DMS 273 treated with DMSO at 0.1 percent for 48 hours (cell line): ENCODE results near the gene DNAI1.
"Not testable (repeated sequence)": the region's sequence is repeated elsewhere in the genome, so short reads cannot be mapped to it uniquely, and the experiment has no call there.

Source experiments
- DNase-seq: peaks from one replicate; lab custom pipeline; 2025; lab: John Stamatoyannopoulos, UW

Gene DNAI1

DNA sequence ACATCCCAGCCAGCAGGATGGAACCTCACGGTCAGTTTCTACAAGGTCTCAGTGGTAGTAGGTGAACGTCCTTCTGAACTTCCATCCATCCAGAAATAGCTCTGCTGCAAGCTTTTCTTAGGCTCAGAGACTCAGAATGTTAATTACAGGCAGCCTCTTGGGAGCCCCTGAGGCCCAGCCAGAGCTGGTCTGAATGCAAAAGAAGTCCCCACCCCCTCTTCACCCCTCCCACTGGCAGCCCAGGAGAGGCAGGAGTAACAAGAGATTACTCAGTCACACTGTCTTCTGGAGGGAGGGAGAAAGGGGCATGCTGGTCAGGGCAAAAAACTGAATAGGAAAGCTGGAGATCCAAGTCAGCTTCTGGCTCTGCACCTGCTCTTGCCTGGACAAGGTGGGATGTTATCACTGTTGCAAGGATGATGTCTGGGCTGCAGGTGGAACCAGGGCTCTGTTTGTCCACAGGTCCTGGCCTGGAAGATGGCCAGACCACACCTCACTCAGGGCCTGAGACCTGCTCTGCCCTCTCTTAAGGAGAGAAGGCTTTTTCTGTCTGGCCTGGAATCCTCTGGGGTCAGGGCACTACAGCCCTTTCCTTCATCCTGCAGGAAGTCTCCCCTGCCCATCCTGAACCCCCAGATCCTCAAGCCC, 55.1 kb downstream of the DNAI1 start:
- no peak for DNase-seq

DNA sequence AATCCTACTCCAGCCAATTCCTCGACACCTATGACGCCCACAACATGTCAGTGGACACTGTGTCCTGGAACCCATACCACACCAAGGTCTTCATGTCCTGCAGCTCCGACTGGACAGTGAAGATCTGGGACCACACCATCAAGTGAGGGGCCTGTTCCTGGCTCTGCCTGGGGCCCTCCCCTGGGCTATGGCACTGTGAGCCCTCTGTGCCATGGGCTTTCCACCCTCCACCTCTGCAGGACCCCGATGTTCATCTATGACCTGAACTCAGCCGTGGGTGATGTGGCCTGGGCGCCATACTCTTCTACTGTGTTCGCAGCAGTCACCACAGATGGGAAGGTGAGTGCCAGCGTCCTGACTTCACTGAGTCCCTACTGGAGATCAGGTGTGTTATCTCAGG, 55.8 kb downstream of the DNAI1 start:
- no peak for DNase-seq

DNA sequence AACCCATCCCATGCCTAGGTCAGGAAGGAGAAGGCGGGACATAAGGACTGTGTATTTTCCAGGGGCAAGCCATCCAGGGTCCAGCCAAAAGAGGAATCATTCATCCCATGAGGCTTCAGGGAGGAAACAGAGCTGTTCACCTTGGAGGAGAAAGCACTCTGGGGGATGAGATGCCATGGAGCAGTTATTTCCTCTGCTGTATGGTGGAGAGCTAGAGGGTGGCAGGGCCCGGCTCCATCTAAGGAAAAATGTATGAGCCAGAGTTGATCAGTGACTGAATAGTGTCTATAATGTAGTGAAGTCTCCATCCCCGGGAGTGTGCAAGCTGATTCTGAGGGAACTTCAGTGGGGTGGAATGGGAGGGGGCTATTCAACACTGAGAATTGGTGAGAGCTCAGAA, 56.2 kb downstream of the DNAI1 start:
- no peak for DNase-seq

DNA sequence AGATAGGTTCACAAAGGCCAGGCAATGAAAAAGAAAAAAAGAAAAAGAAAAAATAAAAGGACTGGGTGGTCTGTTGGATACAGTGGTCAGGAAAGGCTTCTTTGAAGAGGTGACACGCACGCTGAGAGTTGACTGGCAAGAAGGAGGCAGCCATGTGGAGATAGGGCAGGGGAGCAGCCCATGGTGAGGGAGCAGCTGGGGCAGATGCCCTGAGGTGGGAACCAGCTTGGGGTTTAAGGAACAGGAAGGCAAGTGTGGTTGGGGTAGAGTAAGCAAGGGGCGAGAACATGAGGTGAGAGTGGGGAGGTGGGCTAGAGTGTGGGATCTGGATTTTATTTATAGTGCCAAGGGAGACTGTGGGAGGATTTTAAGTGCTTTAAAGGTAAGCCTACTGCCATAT, 57.4 kb downstream of the DNAI1 start:
- no peak for DNase-seq

DNA sequence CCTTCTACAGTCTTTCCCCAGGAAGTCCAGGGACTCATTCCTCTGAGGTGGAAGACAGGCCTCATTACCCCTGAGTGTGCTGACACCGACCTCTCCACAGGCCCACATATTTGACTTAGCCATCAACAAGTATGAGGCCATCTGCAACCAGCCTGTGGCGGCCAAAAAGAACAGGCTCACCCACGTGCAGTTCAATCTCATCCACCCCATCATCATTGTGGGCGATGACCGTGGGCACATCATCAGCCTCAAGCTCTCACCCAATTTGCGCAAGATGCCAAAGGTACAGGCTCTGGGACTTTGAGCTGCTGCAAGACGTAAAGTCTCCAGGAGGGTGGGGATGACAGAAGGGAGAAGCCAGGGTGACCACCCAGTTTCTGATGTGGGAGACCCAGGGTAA, 58.6 kb downstream of the DNAI1 start:
- no peak for DNase-seq

DNA sequence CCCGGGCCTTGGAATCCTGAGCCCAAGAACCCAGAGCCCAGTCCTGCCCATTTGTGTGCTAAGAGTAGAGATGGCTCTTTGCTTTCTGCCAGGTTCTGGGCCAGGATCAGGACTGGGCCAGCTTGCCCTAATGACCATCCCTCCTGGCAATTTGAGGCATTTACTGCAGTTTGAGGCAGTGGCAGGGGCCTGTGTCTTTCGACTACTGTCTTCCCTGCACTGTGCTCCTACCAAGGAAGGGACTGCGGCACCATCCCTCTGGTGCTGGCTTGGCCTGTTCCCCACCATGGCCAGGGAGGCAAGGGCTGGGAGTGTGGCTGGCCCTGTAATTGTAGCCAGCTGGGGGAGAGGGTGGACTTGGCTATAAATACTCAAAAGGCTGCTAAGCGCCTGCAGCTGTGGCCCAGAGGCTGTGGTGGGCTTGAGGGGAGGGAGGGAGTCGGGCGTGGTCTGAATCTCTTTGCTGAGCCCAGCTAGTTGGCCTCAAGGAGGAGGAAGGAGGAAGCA, 59.6 kb downstream of the DNAI1 start:
- no peak for DNase-seq

DNA sequence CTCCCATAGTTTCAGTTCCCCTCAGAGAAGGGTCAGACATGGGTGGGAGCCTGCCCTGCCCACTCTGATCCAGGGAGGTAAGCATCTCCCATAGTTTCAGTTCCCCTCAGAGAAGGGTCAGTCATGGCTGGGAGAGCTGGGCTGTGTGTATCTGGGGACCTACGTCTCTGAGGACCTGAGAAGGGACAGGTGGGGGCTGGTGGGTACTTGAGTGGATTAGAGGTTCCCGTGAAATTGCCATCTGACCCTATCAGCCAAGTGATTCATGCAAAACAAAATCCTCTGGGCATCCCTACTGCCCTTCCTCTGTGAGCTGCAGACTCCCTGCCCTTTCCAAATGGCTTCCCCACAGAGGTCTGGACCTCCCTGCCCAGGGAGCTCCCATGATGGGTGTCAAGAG, 60.3 kb downstream of the DNAI1 start:
- DNase-seq: no peak

DNA sequence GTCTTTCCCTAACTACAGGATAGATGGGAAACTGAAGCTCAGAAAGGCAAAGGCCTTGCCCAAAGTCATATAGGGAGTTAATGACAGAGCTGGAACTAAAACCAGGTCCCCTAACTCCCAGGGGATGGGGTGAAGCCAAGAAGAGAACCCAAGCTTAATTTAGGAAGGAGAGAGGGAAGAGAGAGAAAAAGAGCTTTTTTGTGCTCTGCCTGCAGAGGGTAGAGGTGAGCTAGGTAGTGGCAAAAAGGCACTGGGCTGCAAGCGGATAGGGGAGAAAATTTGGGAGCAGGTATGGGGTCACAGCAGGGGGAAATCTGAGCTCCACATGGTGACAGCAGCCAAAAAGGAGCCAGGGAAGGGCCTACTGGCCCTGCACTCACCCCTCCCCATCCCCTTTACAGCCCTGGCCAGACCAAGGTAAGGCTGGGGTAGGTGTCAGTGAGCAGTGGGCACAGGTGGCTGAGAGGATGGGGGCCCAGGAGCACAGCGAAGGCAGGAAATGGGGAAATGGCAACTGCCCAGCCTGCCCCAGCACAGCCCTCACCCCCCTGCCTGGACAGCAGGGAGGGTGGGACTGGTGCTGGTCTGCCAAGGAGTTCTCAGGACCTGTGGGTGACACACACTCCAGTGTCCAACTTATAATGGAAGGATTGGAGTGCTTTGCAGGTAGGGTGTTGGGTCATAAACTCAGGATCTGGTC, 60.9 kb downstream of the DNAI1 start:
- DNase-seq: no peak

DNA sequence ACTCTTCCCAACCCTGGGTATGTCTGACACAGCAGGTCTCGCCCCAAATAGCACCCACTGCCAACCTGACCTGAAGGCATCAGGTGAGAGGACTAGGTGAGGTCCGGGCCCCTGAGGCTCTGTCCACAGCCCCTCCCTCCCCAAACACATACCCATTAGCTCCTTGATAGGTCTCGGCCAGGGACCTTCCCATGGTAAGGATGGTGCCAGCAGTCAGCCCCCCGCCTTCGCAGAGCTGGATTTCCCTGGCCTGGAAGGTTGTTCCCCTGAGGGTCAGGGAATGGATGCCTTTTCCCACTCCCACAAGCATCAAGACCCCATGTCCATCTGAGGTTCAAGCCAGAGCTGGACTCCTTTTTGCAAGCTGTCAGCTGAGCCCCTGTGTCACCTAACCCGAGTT, 61.5 kb downstream of the DNAI1 start:
- no peak for DNase-seq

DNA sequence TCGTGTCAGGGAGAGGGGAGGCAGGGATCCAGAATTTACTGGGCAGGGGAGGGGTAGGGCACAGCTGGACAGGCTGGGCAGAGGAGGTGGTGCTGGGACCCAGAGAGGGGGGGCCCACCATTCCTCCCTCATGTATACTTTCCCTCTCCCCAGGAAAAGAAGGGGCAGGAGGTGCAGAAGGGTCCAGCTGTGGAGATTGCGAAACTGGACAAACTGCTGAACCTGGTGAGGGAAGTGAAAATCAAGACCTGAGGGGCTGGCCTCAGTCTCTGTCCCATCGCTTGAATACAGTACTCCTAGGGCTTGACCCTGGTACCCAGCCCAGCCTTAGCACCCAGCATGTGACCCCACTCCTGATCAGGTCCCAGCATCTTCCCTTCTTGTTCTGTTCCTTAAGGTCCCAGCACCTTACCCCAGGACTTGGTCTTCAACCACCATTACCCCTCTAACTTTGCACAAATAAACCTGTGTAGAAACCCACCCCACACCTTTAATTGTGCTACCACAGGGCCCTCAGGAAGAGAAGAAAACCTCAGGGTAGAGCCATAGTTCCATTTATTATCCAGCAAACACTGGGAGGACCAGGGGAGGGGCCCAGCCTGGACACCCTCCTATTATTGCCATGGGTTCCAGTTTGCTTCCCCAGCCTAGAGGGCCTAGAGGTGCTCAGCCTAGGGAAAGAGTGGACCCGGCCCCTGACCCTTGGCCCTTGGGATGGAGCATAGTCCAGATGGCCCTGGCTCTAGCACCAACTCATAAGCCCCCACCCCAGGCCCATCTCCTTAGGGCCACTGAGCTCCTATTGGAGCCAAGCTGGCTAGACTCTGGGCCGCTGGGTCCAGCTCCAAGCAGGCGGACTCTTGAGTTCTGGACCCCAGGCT, 62.1 kb downstream of the DNAI1 start:
- DNase-seq: no peak

DNA sequence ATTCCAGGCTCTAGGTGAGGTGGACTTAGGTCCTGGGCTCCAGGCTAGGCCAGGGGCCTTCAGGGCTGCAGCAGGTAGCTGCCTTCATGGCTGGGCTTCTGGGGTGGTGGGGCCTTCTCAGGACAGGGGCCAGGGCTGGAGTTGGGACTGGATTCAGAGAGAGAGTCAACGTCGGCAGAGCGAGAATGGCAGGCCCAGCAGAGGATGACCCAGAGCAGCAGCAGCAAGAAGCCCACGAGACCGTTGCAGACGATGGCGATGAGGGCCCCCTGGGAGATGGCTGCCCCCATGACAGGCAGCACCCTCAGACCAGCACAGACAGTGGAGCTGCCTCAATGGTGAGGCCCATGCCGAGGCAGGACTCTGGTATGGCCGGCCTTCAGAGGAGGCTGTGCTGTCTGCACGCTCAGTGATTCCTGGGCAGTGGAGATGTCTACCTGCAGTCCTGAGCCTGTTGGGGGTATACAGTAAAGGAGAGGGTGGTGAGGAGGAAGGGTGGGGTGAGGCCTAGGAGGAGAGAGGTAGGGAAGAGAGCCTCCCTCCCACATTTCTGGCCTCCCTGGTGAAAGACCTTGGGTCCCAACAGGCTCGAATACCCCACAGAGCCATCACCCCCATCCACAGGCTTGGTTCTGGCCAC, 62.9 kb downstream of the DNAI1 start:
- DNase-seq: no peak

DNA sequence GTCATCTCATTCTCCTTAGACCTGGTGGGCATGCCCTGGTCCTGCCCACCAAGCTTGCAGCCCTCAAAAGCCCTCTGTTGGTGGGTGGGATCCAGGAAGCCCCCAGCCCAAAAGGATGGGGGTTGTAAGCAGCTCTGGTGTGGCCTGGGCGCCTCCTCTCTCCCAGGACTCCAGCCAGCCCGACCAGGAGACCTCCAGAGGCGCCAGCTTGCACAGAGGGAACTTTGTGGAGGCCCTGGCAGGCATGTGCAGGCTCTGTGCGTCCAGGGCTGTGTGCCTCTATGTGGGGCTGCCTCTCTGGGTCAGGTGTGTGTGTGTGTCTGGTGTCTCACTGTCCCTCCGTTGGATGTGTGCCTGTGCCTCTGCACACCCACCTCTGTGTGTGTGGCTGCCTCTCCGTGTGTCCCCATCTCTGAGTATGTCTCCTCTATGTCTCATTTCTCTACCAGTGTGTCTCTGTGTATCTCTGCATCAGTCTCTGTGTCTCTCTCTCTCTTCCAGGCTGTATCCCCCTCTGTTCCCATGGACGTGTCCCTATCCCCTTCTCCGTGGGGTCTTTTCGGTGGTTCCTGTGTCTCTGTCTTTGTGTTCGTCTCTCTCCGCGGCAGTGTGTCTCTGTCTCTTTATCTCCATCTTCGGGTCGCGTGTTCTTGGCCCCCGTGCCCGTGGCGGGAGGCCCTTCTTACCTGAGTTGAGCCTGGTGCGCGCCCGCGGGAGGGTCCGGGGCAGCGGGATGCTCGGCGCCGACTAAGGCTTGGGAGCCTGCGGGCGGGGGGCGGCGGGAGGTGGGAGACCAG, 63.7 kb downstream of the DNAI1 start:
- no peak for DNase-seq

DNA sequence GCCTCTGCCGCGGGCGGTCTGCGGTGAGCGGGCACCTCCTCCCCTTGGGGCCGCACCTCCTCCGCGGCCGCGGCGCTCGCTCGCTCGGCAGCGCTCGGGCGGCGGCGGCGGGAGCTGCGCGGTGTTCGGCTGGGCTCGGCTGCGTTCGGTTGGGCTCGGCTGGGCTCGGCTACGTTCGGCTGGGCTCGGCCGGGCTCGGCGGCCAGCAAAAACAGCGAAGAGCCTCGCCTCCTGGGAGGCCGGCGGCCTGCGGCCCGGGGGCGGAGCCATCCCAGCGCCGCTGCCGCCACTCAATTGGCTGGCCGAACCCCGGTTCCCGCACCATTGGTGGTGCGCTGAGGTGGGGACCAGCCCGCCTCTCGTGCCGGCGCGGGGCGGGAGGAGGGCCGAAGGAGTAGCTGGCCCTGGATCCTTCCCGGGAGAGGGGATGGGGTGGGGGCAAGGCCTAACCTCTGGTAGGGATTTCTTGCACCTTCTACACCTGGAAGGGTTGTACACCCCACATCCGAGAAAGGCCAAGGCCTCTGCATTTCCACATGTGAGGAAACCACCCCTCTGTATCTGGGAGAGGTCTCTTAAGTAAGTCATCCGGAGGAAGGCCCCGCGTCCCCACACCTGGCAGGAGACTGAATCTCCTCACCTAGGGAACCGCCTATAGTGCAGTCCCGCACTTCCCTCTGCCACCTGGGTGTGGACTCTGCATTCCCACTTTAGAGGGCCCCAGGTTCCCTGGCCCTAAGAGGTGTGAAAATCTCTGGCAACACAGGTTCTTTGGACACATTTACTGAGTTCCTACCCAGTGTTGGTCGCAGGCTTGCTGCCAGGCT, 64.6 kb downstream of the DNAI1 start, which contains the start of gene ENHO:
Gene ENHO (minus strand): TSS at position 20 of the 827 bp plus-strand sequence. CDS start 1,295 bp downstream, outside the sequence.
- peak; percentile 64 for DNase-seq

DNA sequence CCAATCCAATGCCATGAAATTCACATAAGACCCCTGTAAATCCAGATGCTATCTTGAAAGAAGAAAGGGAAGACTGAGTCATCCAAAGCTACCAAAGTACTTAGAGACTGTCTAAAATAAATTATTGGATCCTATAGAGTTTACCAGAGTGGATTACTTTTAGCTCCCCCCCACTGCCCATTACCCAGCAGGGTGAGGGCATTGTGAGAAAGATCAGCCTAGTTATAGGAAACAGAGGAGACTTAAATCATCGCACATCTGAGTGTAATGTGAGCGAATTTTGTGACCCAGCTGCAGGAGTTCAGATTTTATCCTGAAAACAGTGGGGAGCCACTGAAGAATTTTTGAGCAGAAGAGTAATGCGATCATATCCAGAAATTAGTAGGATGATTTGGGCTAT, 65.7 kb downstream of the DNAI1 start:
- no peak for DNase-seq

DNA sequence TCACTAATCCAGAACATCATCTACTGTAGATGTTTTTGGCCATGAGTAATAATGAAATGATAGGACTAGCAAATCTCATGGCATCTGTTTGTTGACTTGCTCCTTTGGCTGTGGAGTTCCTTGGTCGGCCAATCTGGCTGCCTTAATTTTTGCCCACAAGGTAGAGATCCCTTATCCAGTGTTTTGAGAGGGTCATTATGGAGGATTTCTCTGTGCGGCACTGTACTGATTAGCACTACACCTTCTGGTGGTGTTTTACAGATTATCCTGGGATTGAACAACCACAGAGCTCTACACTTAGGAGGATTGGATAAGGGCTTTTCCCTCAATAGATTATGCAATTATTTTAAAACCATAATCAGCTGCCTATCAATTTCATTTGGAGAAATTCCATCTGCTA, 67.4 kb downstream of the DNAI1 start:
- DNase-seq: no peak

DNA sequence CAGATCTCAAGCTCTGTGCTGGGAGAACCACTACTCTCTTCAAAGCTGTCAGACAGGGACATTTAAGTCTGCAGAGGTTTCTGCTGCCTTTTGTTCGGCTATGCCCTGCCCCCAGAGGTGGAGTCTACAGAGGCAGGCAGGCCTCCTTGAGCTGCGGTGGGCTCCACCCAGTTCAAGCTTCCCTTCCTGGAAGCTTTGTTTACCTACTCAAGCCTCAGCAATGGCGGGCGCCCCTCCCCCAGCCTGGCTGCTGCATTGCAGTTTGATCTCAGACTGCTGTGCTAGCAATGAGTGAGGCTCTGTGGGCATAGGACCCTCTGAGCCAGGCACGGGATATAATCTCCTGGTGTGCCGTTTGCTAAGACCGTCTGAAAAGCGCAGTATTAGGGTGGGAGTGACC, 73.4 kb downstream of the DNAI1 start:
- DNase-seq: not testable (repeated sequence)

DNA sequence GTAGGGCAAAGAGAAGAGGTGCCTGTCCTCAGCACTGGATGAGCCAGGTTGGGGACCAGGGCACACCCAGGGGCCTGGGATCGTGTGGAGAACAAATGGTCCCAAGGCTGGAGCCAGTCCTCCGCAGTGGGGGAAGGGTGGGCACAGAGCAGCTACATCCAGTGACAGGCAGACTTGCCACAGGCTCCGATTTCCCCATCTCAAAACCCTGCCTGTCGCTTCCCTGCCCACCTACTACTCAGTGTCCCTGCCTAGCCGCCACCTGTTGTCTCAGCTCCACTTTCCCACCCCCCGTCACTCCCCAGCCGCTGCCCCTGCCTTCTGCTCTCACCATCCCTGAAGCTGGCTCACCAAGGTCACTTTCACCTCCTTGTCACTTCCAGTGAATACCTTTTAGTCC, 78.1 kb downstream of the DNAI1 start:
- DNase-seq: no peak

DNA sequence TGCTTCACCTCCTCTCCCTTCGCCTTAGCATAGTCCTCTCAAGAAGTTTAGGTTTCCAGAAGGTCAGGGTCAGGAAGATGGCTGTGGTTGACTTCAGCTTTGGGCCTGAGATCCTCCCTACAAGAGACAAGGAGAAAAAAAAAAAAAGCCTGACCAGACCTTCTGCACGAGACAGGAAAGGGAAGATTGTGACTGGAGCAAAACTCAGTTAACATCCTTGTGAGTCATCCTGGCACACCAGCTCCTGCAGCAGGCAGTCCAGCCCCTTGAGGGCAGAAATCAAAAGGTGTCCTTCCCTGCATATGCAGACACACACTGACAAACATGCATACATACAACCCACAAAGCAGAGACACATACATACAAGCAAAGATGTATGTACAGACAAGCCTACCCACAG, 82.2 kb downstream of the DNAI1 start:
- DNase-seq: no peak

DNA sequence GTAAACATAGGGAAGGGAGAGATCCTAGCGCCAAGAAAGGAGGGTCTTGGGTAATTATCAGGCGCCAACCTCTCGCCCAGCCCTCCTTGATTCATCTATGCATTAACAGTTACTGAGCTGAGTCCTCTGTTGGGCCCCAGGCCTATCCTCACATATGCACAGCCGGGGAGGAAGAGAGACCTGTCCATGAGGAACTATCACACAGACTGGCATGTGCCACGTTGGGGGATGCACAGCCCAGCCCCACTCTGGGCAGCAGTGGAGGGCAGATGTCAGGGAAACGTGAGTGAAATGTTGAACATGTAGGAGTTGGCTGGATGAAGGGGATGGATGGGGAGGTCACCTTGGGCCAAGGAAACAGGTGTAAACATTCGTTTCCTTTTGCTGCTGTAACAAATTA, 82.9 kb downstream of the DNAI1 start:
- DNase-seq: no peak

DNA sequence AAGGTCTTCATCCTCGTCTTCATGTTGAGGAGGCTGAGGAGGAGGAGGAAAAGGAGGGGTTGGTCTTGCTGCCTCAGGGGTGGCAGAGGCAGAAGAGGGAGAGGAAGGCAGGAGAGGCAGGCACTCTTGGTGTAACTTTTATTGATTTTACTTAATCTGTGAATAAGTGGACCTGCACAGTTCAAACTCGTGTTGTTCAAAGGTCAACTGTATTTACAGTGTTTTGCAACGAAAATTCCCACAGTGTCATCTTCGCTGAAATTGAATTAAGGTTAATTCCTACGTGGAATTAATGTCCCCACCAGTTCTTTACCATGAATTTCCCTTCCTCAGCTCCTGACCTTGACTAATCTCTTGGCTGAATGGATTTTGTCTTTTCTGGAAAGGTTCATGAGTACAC, 85.4 kb downstream of the DNAI1 start:
- no peak for DNase-seq

DNA sequence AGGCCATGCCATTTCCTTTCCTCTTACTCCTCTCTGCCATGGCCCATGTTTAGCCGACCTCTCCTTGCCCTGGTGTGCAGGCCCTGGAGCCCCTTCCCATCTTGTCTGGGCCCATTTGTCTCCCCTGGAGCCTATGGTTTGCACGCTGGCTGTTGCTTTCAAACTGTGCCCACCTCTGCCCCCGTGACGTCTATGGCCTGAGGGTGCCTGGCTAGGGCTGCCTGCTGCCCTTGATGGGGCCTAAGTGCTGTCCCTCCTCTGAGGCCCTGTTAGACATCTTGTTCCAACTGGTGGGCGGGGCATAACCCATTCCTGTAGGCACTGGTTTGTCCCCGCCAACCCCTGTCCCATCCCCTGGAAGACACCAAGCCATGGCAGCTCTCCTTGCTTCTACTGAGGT, 86.9 kb downstream of the DNAI1 start:
- no peak for DNase-seq
